Mesenchymal stem cell (in vitro differentiated cells and primary cell): ENCODE data around the gene SLC12A7.

Source experiments
- DNase-seq: peaks from one replicate; pipeline ENCODE4 v3.0.0-alpha.2; 2013
- H2AFZ ChIP-seq: one replicate; pipeline ENCODE4 v1.6.1; 2013; ENCODE audit warnings: low read depth, mild to moderate bottlenecking, control low read depth, inconsistent platforms, low read length, moderate library complexity
- H2AK5ac ChIP-seq: 2 replicates; pipeline ENCODE4 v1.6.1; 2013; ENCODE audit warnings: low read length, moderate library complexity, mild to moderate bottlenecking, inconsistent platforms; ENCODE audit not compliant: severe bottlenecking
- H2BK120ac ChIP-seq: one replicate; pipeline ENCODE4 v1.6.1; 2013; ENCODE audit warnings: low read depth, mild to moderate bottlenecking, inconsistent platforms, low read length, moderate library complexity
- H2BK12ac ChIP-seq, 2 experiments: one replicate each; pipeline ENCODE4 v1.6.1; 2013; ENCODE audit warnings: inconsistent platforms in 2 of 2, low read length in 2 of 2, mild to moderate bottlenecking in 2 of 2, moderate library complexity in 2 of 2, control low read depth in 1 of 2
- H2BK15ac ChIP-seq: one replicate; pipeline ENCODE4 v1.6.1; 2013; ENCODE audit warnings: mild to moderate bottlenecking, low read depth, inconsistent platforms; ENCODE audit not compliant: poor library complexity, severe bottlenecking
- H2BK5ac ChIP-seq: 2 replicates; pipeline ENCODE4 v1.6.1; 2013; ENCODE audit warnings: low read depth, mild to moderate bottlenecking, low read length, control low read depth, inconsistent platforms; ENCODE audit not compliant: poor library complexity, severe bottlenecking
- H3K14ac ChIP-seq, 2 experiments: one replicate each; pipeline ENCODE4 v1.6.1; 2013; ENCODE audit warnings: inconsistent platforms in 2 of 2, low read length in 2 of 2, control low read depth in 1 of 2, mild to moderate bottlenecking in 1 of 2, moderate library complexity in 1 of 2
- H3K18ac ChIP-seq, 2 experiments: one replicate each; pipeline ENCODE4 v1.6.1; 2013; ENCODE audit warnings: inconsistent platforms in 2 of 2, low read length in 2 of 2, control low read depth in 1 of 2, low read depth in 1 of 2, mild to moderate bottlenecking in 1 of 2
- H3K23ac ChIP-seq, 2 experiments: one replicate each; pipeline ENCODE4 v1.6.1; 2013; ENCODE audit warnings: inconsistent platforms in 2 of 2, low read length in 2 of 2, mild to moderate bottlenecking in 2 of 2, moderate library complexity in 2 of 2, control low read depth in 1 of 2
- H3K27ac ChIP-seq: 2 replicates; pipeline ENCODE4 v1.5.1; 2013; ENCODE audit warnings: mild to moderate bottlenecking, moderate library complexity, low read length, control low read depth, inconsistent platforms; ENCODE audit not compliant: poor library complexity, severe bottlenecking
- H3K27me3 ChIP-seq, 2 experiments: 2 replicates each; pipeline versions ENCODE4 v1.6.1 to v1.7.0; 2013; ENCODE audit warnings: low read length in 2 of 2, mild to moderate bottlenecking in 2 of 2, moderate library complexity in 2 of 2, control low read depth in 1 of 2, inconsistent platforms in 1 of 2; ENCODE audit not compliant: control insufficient read depth in 1 of 2, insufficient read depth in 1 of 2
- H3K36me3 ChIP-seq, 2 experiments: 2 replicates each; pipeline versions ENCODE4 v1.6.1 to v1.7.0; 2013; ENCODE audit warnings: low read length in 2 of 2, control low read depth in 1 of 2, inconsistent platforms in 1 of 2, low read depth in 1 of 2, mild to moderate bottlenecking in 1 of 2; ENCODE audit not compliant: insufficient read depth in 2 of 2, control insufficient read depth in 1 of 2
- H3K4ac ChIP-seq, 2 experiments: one replicate each; pipeline ENCODE4 v1.6.1; 2013; ENCODE audit warnings: inconsistent platforms in 2 of 2, low read length in 2 of 2, mild to moderate bottlenecking in 2 of 2, moderate library complexity in 2 of 2, control low read depth in 1 of 2, low read depth in 1 of 2
- H3K4me1 ChIP-seq: 2 replicates; pipeline ENCODE4 v1.6.1; 2013; ENCODE audit warnings: low read depth, low read length, control low read depth; ENCODE audit not compliant: control insufficient read depth, insufficient read depth
- H3K4me2 ChIP-seq: 2 replicates; pipeline ENCODE4 v1.6.1; 2013; ENCODE audit warnings: low read length, mild to moderate bottlenecking, inconsistent platforms; ENCODE audit not compliant: poor library complexity, severe bottlenecking
- H3K4me3 ChIP-seq, 2 experiments: 2 replicates each; pipeline versions ENCODE4 v1.5.1 to v1.7.0; 2013; ENCODE audit warnings: low read length in 2 of 2, mild to moderate bottlenecking in 2 of 2, control low read depth in 1 of 2, low read depth in 1 of 2; ENCODE audit not compliant: insufficient read depth in 1 of 2
- H3K79me1 ChIP-seq: replicated peaks from 2 replicates; pipeline ENCODE4 v1.6.1; 2013; ENCODE audit warnings: mild to moderate bottlenecking, control low read depth, low read length, inconsistent platforms; ENCODE audit not compliant: poor library complexity, severe bottlenecking
- H3K9ac ChIP-seq: 2 replicates; pipeline ENCODE4 v1.7.0; 2013; ENCODE audit warnings: mild to moderate bottlenecking, low read length, moderate library complexity
- H3K9me3 ChIP-seq: 2 replicates; pipeline ENCODE4 v1.7.0; 2013; ENCODE audit warnings: mild to moderate bottlenecking, low read length; ENCODE audit not compliant: control insufficient read depth
- H4K8ac ChIP-seq: one replicate; pipeline ENCODE4 v1.6.1; 2013; ENCODE audit warnings: inconsistent platforms, mild to moderate bottlenecking, low read length, moderate library complexity
- H4K91ac ChIP-seq: one replicate; pipeline ENCODE4 v1.6.1; 2013; ENCODE audit warnings: mild to moderate bottlenecking, low read length, inconsistent platforms
- WGBS: methylation state at CpG from one replicate; pipeline ENCODE4 v1.1.7; 2013; ENCODE audit warnings: mixed read lengths; 5-methylcytosine and 5-hydroxymethylcytosine counted together

The SLC12A7 gene

DNA sequence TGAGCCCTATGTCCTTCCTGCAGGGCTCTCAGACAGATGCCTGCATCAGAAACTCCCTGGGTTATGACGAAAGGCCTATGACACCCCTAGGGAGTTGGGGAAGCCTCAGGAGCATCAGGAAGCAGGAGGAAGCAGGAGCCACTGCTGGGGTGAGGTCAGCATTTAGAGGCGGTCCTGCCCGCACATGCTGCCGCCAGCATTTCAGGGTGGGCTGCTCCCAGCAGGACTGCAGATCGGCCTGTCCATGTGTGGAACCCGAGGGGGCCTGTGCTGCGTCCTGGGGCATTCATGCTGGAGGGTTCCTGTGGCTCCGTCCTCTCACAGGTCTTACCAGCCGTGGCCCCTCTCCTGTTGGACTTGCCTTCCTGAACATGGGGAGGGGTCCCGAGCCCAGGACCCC lies 96.4 kb downstream of the SLC12A7 start:
- H3K9me3 ChIP-seq: no peaks in the 10 kb centered on the region
- WGBS: 64% methylated on average over 10 of the region's 10 CpGs
- no peak overlapping the region for H3K4ac ChIP-seq
- no peaks in the 10 kb centered on the region for H3K4me1 ChIP-seq
- H3K27ac ChIP-seq: no peak overlapping the region
- H2BK12ac ChIP-seq: no peak overlapping the region
- H2AFZ ChIP-seq: no peak overlapping the region
- H3K27me3 ChIP-seq: peaks cover 54 to 72% of the 10 kb centered on the region in 2 experiments
- DNase-seq: no peak
- H2AK5ac ChIP-seq: no peak overlapping the region
- no peak overlapping the region for H3K23ac ChIP-seq
- no peak overlapping the region for H3K9ac ChIP-seq
- H4K91ac ChIP-seq: no peak overlapping the region
- no peak overlapping the region for H3K4me3 ChIP-seq
- H3K14ac ChIP-seq: peak overlapping the region in 1 of 2 experiments; percentile 66
- no peak overlapping the region for H2BK5ac ChIP-seq
- H3K4me2 ChIP-seq: no peak overlapping the region
- H3K79me1 ChIP-seq: no peaks in the 10 kb centered on the region
- H4K8ac ChIP-seq: no peak overlapping the region
- no peak overlapping the region for H2BK15ac ChIP-seq
- H3K18ac ChIP-seq: no peak overlapping the region
- no peaks in the 10 kb centered on the region for H3K36me3 ChIP-seq
- H2BK120ac ChIP-seq: no peak overlapping the region

DNA sequence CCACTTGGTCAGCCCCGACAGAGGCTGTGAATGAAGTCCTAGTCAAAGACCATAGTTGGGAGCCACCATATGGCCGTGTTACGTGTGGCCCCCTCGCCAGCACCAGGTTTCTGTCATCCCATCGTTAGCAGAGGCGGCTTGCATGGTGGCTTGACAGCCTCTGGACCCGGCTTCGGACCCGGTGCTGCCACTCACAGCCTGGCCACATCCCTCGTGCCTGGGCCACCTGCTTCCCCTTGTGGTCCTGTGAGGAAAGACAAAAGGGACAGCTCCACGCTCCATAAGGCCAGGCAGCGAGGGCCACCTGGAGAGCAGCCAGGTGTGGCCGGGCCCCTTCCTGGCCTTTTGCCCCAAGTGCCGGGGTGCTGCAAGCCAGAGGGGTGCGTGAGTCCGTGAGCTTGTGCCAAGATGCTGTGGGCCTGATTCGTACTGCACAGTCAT lies 97.1 kb downstream of the SLC12A7 start:
- no peak overlapping the region for H2AFZ ChIP-seq
- no peak overlapping the region for H2BK12ac ChIP-seq
- no peak overlapping the region for H3K4ac ChIP-seq
- H3K4me1 ChIP-seq: no peaks in the 10 kb centered on the region
- H2BK120ac ChIP-seq: no peak overlapping the region
- no peak overlapping the region for H3K18ac ChIP-seq
- H3K9me3 ChIP-seq: no peaks in the 10 kb centered on the region
- no peak overlapping the region for H4K91ac ChIP-seq
- H3K79me1 ChIP-seq: no peaks in the 10 kb centered on the region
- DNase-seq: no peak
- no peak overlapping the region for H4K8ac ChIP-seq
- no peaks in the 10 kb centered on the region for H3K36me3 ChIP-seq
- no peak overlapping the region for H3K23ac ChIP-seq
- 85% methylated on average over 17 of the region's 17 CpGs for WGBS
- H3K27me3 ChIP-seq: peaks cover 61 to 75% of the 10 kb centered on the region in 2 experiments
- H2AK5ac ChIP-seq: no peak overlapping the region
- H2BK5ac ChIP-seq: no peak overlapping the region
- H3K27ac ChIP-seq: no peak overlapping the region
- H2BK15ac ChIP-seq: no peak overlapping the region
- H3K14ac ChIP-seq: no peak overlapping the region
- no peak overlapping the region for H3K4me2 ChIP-seq
- no peak overlapping the region for H3K4me3 ChIP-seq
- H3K9ac ChIP-seq: no peak overlapping the region

DNA sequence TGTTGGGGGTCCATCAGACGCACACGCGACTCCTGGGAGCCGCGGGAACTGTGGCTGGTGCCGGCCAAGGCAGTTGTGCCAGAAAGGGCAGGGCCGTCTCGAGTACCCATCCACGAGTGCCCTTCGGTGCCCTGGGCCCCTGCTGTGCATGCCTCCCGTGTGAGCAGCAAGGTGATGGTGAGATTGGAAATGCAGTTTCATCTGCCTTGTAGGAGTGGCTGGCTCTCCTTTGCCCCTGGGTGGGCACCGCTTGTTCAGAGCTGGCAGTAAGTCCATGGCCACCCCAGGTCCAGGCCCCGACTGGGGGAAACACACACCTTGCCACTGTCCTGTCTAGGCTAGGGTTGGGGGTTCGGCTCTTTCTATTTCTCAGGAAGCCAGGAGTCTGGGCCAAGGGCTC lies 97.5 kb downstream of the SLC12A7 start:
- no peak overlapping the region for H2BK15ac ChIP-seq
- H3K36me3 ChIP-seq: no peaks in the 10 kb centered on the region
- no peak overlapping the region for H4K8ac ChIP-seq
- H3K9ac ChIP-seq: no peak overlapping the region
- no peak overlapping the region for H3K14ac ChIP-seq
- no peak overlapping the region for H2BK12ac ChIP-seq
- DNase-seq: no peak
- H2BK5ac ChIP-seq: no peak overlapping the region
- H3K4me3 ChIP-seq: no peak overlapping the region
- no peak overlapping the region for H3K27ac ChIP-seq
- H3K4ac ChIP-seq: no peak overlapping the region
- no peaks in the 10 kb centered on the region for H3K79me1 ChIP-seq
- peak overlapping the region; percentile 18 for H4K91ac ChIP-seq
- no peak overlapping the region for H3K4me2 ChIP-seq
- peaks cover 65 to 79% of the 10 kb centered on the region in 2 experiments for H3K27me3 ChIP-seq
- no peak overlapping the region for H2AFZ ChIP-seq
- WGBS: 93% methylated on average over 14 of the region's 14 CpGs
- no peak overlapping the region for H3K18ac ChIP-seq
- no peak overlapping the region for H3K23ac ChIP-seq
- H2BK120ac ChIP-seq: no peak overlapping the region
- H3K9me3 ChIP-seq: no peaks in the 10 kb centered on the region
- peaks cover 3% of the 10 kb centered on the region for H3K4me1 ChIP-seq
- H2AK5ac ChIP-seq: no peak overlapping the region

DNA sequence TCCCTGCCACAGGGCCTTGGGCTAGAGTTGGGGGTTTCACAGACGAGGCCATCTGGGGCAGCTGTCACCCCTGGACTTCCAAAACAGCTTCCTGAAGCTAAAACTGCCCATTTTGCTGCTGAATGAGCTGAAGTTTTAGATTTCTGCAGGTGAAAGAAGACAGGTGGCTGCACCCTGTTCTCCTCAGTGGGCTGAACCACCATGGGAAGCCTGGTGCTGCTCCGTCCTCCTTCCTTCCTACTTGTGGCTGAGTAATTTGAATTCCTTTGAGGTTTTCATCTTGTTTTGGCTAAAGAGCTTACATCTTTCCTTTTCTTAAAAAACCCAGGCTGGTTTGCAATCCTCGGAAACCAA lies 97.9 kb downstream of the SLC12A7 start:
- 82% methylated on average over 3 of the region's 3 CpGs for WGBS
- H3K27me3 ChIP-seq: peaks cover 65 to 78% of the 10 kb centered on the region in 2 experiments

More for the DNA sequence above, 97.9 kb downstream of the SLC12A7 start:
- Histone ChIP-seq H2AFZ (no peak overlapping the region), H4K91ac (no peak overlapping the region), H3K79me1 (no peaks in the 10 kb centered on the region), H3K18ac (no peak overlapping the region), H2BK12ac (no peak overlapping the region), H4K8ac (no peak overlapping the region), H3K23ac (no peak overlapping the region), H3K36me3 (no peaks in the 10 kb centered on the region), H3K9me3 (no peaks in the 10 kb centered on the region), H2BK5ac (no peak overlapping the region), H3K4me1 (peaks cover 6% of the 10 kb centered on the region), H2BK15ac (no peak overlapping the region), H3K9ac (no peak overlapping the region), H3K4me3 (no peak overlapping the region), H3K4me2 (no peak overlapping the region), H2BK120ac (no peak overlapping the region), H2AK5ac (no peak overlapping the region), H3K4ac (no peak overlapping the region), H3K27ac (no peak overlapping the region), H3K14ac (no peak overlapping the region)
- no peak for DNase-seq
